GM12891 (cell line): ENCODE measurements around the gene TNFRSF4.

ENCODE experiments used
- POLR2A ChIP-seq: IDR thresholded peaks from 2 replicates; pipeline ENCODE4 v1.6.1; 2011; ENCODE audit warnings: low read depth, low read length, control low read depth
- POLR2AphosphoS5 ChIP-seq: IDR thresholded peaks from 2 replicates; pipeline ENCODE4 v1.6.1; 2011; ENCODE audit warnings: low read depth, low read length, control low read depth

DNA sequence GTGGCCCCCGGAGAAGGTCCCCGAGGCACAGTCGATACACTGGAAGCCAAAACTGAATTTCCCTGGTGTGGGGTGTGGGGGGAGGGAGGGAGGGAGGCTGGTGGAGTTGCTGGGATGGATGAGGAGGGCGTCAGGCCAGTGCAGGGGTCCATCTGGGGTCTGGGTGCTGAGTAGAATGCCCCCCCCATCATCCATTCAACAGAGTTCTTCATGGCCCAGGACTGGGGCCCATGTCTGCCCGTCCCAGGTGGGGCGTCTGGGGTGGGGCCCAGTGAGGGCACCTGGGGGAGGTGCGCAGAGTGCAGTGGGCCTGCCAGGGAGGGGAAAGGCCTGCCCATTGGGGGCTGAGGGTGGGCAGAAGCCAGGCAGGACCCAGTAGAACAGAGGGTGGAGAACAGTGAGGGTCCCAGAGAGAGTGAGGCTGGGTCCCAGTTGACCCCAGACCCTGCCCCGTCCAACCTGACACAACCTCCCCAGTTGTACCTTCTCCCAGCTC lies 9.5 kb downstream of the TNFRSF4 start:
- TF ChIP-seq POLR2AphosphoS5 (no peak), POLR2A (no peak)
